ENCODE measurements around the gene PARD6B. TPM values are rescaled to one million over a fixed set of nuclear protein-coding genes. Genes with fewer than 3 reads are reported as not detected.

The PARD6B gene
- total and polyA plus RNA-seq, 11 donors, result 1.3 to 12.2 (median 4.2) TPM

DNA sequence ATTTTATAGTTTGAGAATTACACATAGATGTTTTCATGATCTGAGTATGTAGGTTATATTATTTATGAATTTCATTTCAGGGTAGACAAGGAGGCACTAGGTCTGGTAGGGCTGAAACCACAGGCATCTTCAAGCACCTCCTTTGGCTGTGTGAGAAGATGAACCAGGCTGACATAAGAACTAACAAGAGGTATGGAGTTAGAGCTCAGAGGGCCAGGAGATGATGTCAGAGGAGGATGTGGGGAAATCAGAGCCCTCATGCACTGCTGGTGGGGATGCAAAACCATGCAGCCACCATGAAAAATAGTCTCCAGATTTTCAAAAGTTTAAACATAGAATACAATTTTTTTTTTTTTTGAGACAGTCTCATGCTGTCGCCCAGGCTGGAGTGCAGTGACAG, 26.4 kb upstream of the PARD6B start:
- no peaks in the 10 kb centered on the region for H3K27me3 ChIP-seq
- no peaks in the 10 kb centered on the region for H3K36me3 ChIP-seq
- DNase-seq (no peak), ATAC-seq (no peak)
- no peaks in the 10 kb centered on the region for H3K9me3 ChIP-seq
- H3K27ac ChIP-seq, result no peak overlapping the region
- TF ChIP-seq, protein P1, sequence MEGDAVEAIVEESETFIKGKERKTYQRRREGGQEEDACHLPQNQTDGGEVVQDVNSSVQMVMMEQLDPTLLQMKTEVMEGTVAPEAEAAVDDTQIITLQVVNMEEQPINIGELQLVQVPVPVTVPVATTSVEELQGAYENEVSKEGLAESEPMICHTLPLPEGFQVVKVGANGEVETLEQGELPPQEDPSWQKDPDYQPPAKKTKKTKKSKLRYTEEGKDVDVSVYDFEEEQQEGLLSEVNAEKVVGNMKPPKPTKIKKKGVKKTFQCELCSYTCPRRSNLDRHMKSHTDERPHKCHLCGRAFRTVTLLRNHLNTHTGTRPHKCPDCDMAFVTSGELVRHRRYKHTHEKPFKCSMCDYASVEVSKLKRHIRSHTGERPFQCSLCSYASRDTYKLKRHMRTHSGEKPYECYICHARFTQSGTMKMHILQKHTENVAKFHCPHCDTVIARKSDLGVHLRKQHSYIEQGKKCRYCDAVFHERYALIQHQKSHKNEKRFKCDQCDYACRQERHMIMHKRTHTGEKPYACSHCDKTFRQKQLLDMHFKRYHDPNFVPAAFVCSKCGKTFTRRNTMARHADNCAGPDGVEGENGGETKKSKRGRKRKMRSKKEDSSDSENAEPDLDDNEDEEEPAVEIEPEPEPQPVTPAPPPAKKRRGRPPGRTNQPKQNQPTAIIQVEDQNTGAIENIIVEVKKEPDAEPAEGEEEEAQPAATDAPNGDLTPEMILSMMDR (IDR thresholded peaks at IDR 0.05), result no peak
- TF ChIP-seq POLR2A (IDR thresholded peaks at IDR 0.05), result no peak
- no peak overlapping the region for H3K4me3 ChIP-seq
- WGBS, 4 donors, result 91 to 95% (median 93%) methylated on average over 1 of the region's 1 CpG
- intact Hi-C loops (cut with DNase I), result no loop called here
- H3K4me1 ChIP-seq, result peaks cover 0 to 4% (median 0%) of the 10 kb centered on the region in 12 donors

DNA sequence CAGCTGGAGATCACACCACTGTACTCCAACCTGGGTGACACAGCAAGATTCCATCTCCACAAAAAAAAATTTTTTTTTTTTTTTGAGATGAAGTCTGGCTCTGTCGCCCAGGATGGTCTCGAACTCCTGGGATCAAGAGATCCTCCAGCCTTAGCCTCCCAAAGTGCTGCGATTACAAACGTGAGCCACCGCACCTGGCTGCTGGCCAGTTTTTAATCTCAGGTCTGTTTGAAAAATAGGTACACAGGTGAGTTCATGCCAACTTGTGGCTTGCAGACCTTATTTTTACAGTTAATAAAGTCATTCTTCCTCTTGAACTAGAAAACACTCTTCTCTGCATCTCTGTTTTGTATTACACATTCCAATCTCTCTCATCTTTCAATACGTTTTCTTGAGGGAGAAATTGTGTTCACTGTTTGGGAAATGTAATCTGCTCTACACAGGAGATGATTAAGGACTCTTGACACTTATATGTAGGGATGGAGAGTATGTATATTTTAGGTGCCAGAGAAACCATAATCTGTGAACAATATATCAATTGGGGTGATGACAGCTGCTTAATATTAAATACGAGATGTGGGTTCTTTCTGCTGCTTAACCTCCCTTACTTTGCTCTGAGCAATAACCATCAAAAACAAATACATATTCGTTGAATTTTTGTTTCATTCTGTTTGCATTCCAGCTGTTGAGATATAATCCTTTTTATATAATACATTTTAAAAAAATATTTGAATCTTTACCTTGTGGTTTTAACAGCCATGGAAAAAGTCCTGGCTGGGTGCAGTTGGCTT, 22.3 kb upstream of the PARD6B start:
- intact Hi-C loops (cut with DNase I), result no loop called here
- H3K4me3 ChIP-seq, result no peak overlapping the region
- ATAC-seq (no peak), DNase-seq (no peak)
- 68 to 74% (median 71%) methylated on average over 8 of the region's 8 CpGs for WGBS, 4 donors
- H3K27ac ChIP-seq, result no peak overlapping the region
- peaks cover 0 to 4% (median 0%) of the 10 kb centered on the region in 12 donors for H3K4me1 ChIP-seq
- no peak for TF ChIP-seq POLR2A (IDR thresholded peaks at IDR 0.05)
- TF ChIP-seq, protein P1 (IDR thresholded peaks at IDR 0.05), result no peak
- no peaks in the 10 kb centered on the region for H3K27me3 ChIP-seq
- H3K9me3 ChIP-seq, result no peaks in the 10 kb centered on the region
- no peaks in the 10 kb centered on the region for H3K36me3 ChIP-seq

DNA sequence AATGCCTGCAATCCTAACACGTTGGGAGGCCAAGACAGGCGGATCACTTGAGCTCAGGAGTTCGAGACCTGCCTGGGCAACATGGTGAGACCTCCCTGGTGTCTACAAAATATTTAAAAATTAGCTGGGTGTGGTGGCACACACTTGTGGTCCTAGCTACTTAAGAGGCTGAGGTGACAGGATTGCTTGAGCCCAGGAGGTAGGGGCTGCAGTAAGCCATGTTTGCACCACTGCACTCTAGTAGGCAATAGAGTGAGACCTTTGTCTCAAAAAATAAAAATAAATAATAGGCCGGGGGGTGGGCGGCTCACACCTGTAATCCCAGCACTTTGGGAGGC, 21.8 kb upstream of the PARD6B start:
- no peak overlapping the region for H3K4me3 ChIP-seq
- intact Hi-C loops (cut with DNase I), result no loop called here
- H3K27ac ChIP-seq, result no peak overlapping the region
- no peaks in the 10 kb centered on the region for H3K27me3 ChIP-seq
- TF ChIP-seq POLR2A (IDR thresholded peaks at IDR 0.05), result no peak
- TF ChIP-seq, protein P1 (IDR thresholded peaks at IDR 0.05), result no peak
- no peaks in the 10 kb centered on the region for H3K9me3 ChIP-seq
- 60 to 75% (median 70%) methylated on average over 5 of the region's 5 CpGs for WGBS, 4 donors
- H3K4me1 ChIP-seq, result peaks cover 0 to 4% (median 0%) of the 10 kb centered on the region in 12 donors
- no peaks in the 10 kb centered on the region for H3K36me3 ChIP-seq
- ATAC-seq, result no peak
- no peak for DNase-seq

DNA sequence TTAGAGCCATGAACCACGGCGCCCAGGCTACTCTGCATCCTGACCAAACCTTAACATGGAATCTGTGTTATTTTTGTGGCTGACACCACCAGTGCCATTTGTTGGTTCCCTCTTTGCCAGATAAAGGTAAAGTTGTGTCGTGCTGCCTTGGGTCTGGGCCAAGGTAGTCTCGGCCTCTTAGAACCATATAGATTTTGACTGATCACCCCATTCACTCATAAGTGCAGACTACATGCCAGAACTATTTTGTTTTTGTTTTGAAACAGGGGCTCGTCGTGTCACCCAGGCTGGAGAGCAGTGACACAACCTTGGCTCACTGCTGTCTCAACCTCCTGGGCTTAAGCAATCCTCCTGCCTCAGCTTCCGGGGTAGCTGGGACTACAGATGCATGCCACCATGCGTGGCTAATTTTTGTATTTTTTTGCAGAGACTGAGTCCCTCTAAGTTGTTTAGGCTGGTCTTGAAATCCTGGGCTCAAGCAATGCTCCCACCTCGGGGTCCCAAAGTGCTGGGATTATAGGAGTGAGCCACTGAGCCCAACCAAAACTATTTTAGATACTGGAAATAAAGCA, 20.8 kb upstream of the PARD6B start:
- H3K9me3 ChIP-seq, result no peaks in the 10 kb centered on the region
- WGBS, 4 donors, result 68 to 79% (median 72%) methylated on average over 9 of the region's 9 CpGs
- ATAC-seq (no peak), DNase-seq (no peak)
- no peak overlapping the region for H3K4me3 ChIP-seq
- H3K27me3 ChIP-seq, result no peaks in the 10 kb centered on the region
- H3K4me1 ChIP-seq, result peaks cover 0 to 4% (median 0%) of the 10 kb centered on the region in 12 donors
- H3K27ac ChIP-seq, result no peak overlapping the region
- no peak for TF ChIP-seq POLR2A (IDR thresholded peaks at IDR 0.05)
- TF ChIP-seq, protein P1 (IDR thresholded peaks at IDR 0.05), result no peak
- intact Hi-C loops (cut with DNase I), result loop anchor here in 5 of 10 donors (5.0 to 10.0 kb wide), 5 partner anchors 46 to 86 kb away; no protein-coding TSS in a partner anchor
- no peaks in the 10 kb centered on the region for H3K36me3 ChIP-seq

Measured in heart left ventricle (tissue), 16 donors.